ENCODE results near the gene GTF3C5.
"Not testable (repeated sequence)": the region's sequence is repeated elsewhere in the genome, so short reads cannot be mapped to it uniquely, and the experiment has no call there.

Gene GTF3C5

DNA sequence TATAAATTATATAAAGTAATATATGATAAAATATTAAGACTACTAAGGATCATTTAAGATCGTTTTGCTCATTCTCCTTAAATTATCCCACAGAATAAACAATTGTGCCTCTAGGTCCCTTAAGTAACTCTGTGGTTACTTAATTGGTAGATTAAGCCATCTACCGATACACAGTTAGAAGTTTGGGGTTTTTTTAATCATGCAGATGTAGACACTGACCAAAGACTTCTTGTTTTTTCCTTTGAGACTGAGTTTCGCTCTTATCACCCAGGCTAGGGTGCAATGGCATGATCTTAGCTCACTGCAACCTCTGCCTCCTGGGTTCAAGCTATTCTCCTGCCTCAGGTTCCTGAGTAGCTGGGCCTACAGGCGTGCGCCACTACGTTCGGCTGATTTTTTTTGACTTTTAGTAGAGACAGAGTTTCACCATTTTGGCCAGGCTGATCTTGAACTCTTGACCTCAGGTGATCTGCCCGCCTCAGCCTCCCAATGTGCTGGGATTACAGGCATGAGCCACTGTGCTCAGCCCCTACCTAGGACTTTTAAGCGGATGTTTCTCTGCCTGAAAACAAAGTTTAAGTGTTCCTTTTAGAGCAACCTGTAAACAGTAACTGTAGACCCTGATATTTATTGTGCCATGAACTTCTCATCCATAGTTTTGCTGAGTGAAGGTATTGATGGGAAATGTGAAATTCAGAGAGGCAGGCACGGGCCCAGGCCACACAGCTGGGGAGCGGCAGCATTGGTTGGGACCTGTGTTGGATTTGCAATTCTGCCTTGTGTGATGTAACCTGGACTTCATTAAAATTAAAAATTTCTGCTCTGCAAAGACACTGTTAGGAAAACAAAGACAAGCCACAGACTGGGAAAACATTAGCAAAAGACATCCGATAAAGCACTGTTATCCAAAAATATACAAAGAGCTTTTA, 42.6 kb downstream of the GTF3C5 start:
- no peak for DNase-seq

DNA sequence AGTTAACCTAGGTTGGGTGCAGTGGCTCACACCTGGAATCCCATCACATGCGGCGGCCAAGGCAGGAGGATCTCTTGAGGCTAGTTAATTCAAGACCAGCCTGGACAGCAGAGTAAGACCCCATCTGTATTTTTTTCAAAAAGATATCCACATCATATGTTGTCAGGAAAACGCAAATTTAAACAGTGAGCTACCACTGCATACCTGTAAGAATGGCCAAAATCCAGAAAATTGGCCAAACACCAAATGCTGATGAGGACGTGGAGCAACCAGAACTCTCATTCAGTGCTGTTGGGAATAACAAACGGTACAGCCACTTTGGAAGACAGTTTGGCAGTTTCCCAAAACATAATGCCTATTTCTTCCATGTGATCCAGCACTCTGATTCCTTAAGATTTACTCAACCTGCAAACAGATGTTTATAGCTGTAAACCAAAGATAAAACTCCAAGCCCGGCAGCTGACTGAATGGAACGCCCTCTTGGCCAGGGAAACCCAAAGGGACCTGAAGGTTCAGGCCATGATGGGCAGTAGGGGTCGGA, 43.4 kb downstream of the GTF3C5 start:
- DNase-seq, result no peak

DNA sequence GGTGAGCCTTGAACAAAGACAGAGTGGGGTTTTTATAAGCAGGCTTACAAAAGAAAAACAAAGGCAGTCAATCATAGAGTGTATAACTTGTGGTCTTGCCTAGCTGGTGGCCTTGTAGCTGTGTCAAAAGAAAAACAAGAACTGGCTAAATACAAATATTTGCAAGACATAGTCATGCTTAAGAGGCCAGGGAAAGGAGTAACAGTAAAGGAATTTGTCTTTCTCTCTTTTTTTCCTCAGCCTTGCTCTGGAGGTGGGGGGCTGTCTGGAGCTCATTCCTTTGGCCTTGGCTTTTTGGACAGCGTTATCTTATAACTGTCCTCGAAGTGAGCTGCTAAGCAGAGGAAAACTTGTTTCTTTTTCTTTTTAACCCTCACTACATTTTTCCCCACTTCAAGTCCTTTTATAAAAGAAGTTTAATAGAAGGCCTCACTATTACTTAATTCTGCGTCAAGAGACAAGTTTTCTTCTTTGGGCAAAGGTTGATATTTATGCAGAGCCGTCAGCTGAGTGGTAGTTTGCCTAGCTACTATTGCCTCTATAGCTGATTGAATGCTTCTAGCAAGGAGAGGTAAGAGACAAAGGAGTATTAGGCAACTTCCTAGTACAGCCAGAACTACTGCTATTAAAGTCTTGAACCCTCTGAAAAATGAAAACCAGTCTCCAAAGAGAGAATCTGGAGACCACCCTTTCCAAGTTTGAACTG, 45.3 kb downstream of the GTF3C5 start:
- no peak for DNase-seq

DNA sequence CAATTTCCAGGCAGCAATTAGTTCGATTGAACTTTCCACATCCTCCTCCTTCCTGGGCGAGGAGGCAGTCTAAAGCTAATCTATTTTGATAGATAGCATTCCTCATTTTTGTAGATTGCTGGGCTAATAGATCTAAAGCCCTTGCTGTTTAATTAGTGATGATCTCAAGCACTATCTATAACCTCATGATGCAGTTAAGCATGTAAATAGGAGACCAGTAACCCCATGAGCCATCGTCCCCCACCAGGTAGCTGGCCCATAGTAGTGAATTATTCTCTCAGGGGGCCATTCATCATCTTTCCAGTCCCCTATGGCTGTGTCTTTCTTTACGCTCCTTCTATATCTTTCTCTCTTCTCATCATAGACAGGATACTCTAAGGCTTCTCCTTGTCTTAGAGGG, 45.9 kb downstream of the GTF3C5 start:
- no peak for DNase-seq

DNA sequence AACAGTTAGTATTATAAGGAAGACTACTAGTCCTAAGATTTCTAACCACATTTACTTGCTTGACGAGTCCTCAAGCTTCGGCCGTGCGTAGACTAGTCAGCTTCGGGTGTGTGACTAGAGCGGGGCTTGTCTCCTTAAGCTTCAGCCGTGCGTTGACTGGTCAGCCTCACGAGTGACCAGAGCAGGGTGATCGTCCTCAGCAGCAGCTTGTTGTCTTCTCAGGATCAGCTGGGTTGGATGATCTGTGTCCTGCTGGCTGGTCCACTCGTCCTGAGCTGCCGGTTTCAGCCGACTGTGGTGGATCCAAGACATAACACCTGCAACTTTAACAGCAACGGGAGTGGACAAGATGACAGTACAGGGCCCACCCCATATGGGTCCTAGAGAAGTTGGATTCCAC, 47.7 kb downstream of the GTF3C5 start:
- no peak for DNase-seq

DNA sequence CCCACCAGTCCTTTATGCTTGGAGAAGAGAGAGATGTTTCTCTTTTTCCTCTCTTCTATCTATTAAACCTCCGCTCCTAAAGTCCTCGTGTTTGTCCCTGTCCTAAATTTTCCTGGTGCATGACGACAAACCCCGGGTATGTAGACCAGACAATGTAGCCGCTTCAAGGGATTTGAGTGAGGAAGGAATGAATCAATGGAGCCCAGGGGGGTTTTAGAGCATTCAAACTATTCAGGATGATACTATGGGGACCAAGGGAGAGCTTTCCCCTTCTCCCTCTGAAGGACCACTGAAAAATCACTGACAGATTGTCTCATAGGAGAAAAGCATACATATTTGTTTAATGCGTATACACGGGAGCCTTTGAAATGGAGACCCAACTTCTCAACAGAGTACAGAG, 49.4 kb downstream of the GTF3C5 start:
- no peak for DNase-seq

DNA sequence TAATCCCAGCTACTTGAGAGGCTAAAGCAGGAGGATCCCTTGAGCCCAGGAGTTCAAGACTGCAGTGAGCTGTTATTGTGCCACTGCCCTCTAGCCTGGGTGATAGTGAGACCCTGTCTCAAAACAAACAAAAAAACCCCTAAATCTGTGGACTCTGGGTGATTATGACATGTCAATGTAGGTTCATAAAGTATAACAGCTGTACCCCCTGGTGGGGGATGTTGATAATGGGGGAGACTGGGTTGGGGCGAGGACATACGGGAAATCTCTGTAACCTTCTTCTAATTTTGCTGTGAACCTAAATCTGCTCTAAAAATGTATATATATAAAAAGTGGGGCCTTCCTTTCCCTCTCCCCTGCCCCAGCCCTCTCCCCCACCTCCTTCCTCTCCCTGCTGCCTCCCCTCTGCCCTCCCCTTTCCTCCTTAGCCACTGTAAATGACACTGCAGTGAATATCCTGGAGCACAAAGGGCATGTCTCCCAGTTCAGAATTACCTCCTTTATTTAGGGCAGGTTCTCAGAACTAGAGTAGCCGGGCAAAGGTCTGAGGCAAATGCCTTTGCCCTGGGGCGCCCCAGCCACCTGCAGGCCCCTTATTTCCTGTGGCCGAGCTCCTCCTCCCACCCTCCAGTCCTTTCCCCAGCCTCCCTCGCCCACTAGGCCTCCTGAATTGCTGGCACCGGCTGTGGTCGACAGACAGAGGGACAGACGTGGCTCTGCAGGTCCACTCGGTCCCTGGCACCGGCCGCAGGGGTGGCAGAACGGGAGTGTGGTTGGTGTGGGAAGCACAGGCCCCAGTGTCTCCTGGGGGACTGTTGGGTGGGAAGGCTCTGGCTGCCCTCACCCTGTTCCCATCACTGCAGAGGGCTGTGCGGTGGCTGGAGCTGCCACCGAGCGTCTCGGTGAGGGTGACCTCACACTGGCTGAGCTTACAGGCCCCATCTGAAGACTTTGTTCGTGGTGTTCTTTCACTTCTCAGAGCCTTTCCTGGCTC, 50.3 kb downstream of the GTF3C5 start:
- DNase-seq, result not testable (repeated sequence)

DNA sequence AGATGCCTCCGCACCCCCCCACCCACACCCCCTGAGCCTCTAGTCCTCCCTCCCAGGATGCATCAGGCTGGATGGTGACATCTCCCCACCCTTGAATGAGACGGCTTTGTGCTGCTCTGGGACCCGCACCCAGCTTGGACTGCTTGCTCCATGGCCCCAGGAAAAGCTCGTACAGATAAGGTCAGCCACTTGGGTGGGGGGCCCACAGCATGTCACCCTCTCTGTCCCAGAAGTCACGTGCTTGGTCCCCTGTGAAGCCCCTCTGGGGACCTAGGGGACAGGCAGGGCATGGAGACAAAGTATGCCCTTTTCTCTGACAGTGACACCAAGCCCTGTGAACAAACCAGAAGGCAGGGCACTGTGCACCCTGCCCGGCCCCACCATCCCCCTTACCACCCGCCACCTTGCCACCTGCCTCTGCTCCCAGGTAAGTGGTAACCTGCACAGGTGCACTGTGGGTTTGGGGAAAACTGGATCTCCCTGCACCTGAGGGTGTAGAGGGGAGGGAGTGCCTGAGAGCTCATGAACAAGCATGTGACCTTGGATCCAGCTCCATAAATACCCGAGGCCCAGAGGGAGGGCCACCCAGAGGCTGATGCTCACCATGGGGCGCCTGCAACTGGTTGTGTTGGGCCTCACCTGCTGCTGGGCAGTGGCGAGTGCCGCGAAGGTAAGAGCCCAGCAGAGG, 51.3 kb downstream of the GTF3C5 start:
- not testable (repeated sequence) for DNase-seq

DNA sequence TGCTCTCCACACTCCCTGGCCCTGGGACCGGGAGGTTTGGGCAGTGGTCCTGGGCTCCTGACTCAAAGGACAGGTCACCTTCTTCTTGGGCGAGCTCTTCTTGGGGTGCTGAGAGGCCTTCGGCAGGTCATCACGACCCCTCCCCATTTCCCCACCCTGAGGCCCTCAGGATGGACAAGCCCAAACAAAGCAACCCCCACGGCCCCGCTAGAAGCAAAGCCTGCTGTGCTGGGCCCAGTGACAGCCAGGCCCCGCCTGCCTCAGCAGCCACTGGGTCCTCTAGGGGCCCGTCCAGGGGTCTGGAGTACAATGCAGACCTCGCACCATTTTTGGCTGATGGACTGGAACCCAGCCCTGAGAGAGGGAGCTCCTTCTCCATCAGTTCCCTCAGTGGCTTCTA, 52.9 kb downstream of the GTF3C5 start:
- DNase-seq, result not testable (repeated sequence)

DNA sequence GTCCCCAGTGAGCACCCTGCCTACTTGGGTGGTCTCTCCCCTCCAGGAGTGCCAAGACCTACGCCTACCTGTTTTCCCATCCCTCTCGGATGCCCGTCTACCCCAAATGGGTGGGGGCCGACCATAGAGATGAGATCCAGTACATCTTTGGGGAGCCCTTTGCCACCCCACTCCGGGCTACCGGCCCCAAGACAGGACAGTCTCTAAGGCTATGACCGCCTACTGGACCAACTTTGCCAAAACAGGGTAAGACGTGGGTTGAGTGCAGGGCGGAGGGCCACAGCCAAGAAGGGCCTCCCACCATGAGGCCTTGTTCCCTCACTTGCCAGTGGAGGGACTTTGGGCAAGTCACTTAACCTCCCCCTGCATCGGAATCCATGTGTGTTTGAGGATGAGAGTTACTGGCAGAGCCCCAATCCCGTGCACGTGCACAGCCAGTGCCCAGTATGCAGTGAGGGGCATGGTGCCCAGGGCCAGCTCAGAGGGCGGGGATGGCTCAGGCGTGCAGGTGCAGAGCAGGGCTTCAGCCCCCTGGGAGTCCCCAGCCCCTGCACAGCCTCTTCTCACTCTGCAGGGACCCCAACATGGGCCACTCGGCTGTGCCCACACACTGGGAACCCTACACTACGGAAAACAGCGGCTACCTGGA, 55.5 kb downstream of the GTF3C5 start:
- not testable (repeated sequence) for DNase-seq

DNA sequence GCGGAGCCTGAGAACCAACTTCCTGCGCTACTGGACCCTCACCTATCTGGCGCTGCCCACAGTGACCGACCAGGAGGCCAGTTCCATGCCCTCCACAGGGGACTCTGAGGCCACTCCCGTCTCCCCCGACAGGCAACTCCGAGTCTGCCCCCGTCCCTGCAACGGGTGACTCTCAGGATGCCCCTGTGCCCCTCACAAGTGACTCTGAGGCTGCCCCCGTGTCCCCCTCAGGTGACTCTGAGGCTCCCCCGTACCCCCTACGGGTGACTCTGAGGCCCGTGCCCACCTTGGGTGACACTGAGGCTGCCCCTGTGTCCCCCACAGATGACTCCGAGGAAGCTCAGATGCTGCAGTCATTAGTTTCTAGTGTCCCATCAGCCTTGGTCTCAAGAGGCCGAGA, 56.1 kb downstream of the GTF3C5 start:
- DNase-seq, result no peak

DNA sequence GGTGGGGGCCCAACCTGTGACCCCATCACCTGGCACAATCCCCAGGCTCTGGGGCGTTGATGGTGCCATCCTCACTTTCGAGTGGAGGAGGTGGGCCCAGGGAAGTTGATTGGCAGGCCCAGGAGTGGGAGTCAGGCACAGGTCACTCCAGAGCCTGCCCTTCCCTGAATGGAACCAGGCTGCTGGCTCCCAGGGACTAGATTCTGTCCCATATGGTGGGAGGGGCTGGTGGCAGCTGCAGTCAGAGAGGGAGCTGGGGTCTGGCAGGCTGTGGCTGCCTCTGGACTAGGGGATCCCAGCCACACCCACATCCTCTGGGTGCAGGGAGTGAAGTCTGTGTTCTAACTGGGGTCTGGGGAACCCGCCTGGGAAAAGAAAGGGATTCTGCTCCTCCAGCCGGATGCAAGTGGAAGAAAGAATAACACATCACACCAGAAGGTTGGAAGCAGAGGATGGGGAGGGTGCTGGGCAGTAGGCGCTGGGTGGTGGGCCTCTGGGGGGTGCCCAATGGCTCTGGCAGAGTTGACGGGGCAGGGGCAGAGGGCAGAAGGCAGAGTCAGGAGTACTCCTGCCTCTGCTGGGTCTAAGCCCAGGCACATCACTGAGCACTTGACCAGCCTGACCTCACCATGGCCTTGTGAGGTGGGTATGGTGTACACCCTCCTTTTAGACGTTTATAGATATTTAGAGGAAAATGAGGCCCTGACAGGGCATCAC, 56.8 kb downstream of the GTF3C5 start:
- DNase-seq, result no peak

DNA sequence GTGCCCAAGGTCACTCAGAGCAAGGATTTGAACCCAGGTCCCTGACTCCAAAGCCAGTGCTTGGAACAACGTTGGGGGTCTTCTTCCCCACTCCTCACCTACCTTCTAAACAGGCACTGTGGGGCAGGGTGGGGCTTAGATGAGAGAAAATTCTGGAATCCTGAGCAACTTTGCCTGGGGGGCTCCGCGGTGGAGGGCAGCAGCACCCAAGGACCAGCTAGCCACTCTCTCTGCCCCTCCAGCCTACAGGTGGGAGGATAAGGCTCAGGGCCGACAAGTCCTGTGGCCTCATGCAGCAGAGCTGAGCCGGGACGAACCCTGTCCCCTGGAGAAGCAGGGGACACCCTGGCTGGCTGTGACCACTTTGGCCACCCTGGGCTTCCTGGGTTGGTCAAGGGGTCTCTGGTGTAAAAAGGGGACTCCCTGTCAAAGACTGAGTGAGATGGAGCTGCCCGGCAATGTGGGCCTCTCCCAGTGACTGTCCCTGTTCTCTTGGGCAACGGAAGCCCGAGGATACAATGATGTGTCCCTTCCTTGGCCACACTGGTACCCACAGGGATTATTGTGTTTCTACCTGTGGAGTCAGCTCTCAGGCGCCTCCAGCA, 57.5 kb downstream of the GTF3C5 start:
- no peak for DNase-seq

DNA sequence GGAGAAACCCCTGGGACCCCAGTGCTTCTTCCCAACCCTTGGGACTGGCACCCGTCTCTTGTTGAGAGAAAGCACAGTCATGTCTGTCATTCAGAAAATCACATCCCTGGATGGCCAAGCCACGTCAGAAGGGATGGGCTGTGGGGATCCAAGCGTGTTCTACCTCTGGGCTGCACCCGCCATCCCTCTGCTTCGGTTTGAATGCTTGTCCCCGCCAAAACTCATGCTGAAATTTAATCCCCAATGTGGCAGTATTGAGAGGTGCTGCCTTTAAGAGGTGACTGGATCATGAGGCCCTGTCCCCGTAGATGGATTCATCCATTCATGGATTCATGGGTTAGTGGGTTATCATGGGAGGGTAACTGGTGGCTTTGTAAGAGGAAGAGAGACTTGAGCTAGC, 58.0 kb downstream of the GTF3C5 start:
- DNase-seq, result no peak

DNA sequence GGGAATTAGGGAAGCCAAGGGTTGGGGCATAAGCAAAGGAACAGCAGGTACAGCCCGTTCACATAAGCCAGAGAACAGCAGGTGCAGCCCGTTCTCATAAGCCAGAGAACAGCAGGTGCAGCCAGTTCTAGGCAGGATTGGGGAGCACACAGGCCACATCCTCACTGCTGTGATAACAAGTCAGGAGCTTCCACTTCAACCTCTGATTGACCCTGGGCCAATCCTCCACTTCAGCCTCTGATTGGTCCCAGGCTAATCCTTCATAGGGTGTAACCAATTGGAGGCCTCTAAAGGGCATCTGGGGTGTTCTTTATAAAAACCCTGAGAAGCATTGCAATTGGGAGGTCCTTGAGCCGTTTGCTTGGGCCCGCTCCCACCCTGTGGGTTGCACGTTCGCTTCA, 58.5 kb downstream of the GTF3C5 start:
- DNase-seq, result no peak

DNA sequence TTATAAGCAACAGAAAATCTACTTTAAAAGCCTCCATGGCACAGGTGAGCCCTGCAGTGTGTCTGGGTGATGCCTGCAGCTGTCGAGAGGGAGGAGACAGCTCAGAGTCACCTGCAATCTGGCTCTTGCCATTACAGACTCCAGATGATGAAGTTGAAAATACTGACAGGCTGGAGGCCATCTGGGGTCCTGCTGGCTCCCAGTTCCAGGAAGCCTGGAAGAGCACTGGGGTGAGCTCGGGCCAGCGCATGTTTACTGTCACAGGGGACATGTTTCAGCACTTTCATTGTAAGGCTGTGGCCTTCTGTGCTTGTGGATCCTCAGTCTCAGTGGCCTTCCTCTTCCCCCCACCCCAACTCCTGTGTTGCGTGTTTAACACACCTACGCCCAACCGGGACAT, 59.4 kb downstream of the GTF3C5 start:
- no peak for DNase-seq

DNA sequence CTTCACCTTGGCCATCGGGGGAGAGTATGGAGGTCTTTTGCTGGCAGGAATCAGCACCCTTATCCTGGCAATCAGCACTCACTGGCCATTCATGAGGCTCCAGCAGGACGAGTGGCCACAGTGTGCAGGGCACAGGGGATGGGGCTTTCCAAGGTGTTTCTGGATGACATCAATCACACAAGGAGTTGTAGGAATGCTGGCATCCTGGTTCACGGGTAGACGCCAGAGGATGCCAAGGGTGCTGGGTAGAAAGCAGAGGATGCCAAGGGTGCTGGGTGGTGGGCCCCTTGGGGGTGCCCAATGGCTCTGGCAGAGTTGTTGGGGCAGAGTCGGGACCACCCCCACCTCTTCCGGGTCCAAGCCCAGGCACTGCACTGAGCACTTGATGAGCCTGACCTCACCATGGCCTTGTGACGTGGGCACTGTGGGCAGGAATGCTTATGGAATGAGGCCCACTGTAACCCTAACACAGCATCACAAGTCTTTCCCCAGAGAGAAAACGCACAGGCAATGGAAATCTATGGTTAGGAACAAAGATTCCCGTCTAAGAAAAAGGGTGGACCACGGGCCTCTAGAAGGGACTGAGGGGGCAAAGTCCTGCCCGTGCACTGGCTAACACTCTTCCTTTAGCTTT, 60.1 kb downstream of the GTF3C5 start:
- DNase-seq, result no peak

DNA sequence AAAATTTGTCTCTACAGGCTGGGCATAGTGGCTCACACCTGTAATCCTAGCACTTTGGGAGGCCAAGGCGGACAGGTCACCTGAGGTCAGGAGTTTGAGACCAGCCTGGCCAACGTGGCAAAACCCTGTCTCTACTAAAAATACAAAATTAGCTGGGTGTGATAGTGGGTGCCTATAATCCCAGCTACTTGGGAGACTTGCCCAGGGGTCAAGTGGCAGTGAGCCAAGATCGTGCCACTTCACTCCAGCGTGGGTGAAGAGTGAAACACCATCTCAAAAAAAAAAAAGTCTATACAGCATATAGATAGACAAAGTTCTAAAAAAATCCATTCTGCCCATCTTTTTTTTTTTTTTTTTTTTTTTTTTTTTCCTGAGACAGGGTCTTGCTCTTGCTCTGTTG, 63.6 kb downstream of the GTF3C5 start:
- not testable (repeated sequence) for DNase-seq

DNA sequence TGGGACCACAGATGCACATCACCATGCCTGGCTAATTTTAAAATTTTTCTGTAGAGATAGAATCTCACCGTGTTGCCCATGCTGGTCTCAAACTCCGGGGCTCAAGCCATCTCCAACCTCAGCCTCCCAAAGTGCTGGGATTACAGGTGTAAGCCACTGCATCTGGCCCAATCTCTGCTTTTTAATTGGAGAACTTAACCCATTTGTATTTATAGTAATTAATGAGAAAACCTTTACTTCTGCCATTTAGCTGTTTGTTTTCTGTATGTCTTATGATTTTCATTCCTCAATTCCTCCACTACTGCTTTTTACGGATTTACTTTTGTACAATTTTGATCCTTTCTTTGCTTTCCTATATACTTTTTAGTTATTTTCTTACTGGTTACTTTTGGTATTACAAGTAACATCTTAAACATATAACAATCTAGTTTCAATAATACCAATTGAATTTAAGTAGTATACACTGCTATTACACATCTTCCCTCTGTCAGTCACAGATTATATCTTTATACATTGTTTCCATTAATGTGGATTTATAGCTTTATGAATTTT, 64.1 kb downstream of the GTF3C5 start:
- no peak for DNase-seq

All from activated T-cell treated with anti-CD3 and anti-CD28 coated beads, Interleukin-2, amount 50 U/mL, for 48 hours (primary cell).